Astrocyte of the cerebellum (primary cell): Measurements from ENCODE around the gene HOXA5.

Experiments
- DNase-seq: peaks from one replicate; pipeline ENCODE4 v3.0.0-alpha.2; 2011; ENCODE audit warnings: low read depth
- H3K4me3 ChIP-seq: 2 replicates; pipeline ENCODE4 v1.5.1; 2011; ENCODE audit warnings: mild to moderate bottlenecking, low read depth, low read length, moderate library complexity
- CTCF ChIP-seq: IDR thresholded peaks from 2 replicates; pipeline ENCODE4 v1.5.1; 2012; ENCODE audit warnings: low read length, low read depth, moderate library complexity, mild to moderate bottlenecking; ENCODE audit errors: missing control alignments
- in situ Hi-C: cut with HindIII; loops from 2 replicates; pipeline ENCODE4 v1.10.0; 2017; ENCODE audit warnings: low sequenced_read_pairs

The HOXA5 gene

GRCh38 chr7:27116031-27116961, 27.2 kb downstream of the HOXA5 start:
- no peak for TF ChIP-seq CTCF
- no peak for DNase-seq
- peak overlapping the region; percentile 76 for H3K4me3 ChIP-seq
- in situ Hi-C loops: loop anchor here (5.0 kb wide), 1 partner anchor 264 kb away; no protein-coding TSS in a partner anchor

DNA sequence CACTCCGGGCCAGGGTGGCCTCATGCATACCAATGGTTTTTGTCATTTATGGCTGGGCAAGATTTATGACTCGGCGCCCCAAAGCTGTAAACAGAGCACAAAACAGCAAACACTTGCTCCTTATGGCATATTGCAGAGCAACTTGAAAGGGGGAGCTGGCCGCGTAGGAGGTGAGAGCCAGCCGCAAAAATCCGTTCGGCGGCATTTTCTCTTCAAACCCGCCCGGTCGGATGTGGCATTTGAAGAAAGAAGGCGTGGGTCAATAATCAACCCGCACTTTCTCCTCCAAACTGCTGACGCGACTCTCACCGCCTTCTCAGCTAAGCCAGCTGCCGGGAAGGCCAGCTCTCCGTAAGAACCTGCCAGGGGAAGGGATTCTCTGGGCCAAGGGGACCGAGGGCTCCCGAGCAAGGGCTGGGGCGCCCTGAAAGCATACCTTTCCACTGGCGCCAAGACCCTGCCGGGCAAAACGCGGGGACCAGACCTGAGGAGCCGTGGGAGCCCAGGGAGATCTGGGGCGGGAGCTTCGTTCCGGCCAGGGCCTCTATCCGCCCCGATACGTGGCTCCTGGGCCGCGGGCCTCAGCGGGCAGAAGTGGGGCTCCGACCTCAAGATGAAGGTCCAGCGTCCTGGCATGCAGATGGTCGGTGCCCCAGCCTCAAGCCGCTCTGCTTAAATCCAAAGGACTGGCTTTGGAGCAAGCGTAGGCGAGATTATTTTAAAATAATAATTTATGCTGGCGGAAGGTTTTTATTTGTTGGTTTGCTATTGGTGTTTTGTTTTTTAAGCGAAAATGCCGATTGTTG, 28.1 kb downstream of the HOXA5 start:
- in situ Hi-C loops: loop anchor here (5.0 kb wide), 1 partner anchor 263 kb away; no protein-coding TSS in a partner anchor
- peak overlapping the region; percentile 76 for H3K4me3 ChIP-seq
- no peak for TF ChIP-seq CTCF
- DNase-seq: no peak

GRCh38 chr7:27114881-27115220, 28.6 kb downstream of the HOXA5 start:
- no peak for TF ChIP-seq CTCF
- H3K4me3 ChIP-seq: peak overlapping the region; percentile 76
- no peak for DNase-seq
- in situ Hi-C loops: loop anchor here (5.0 kb wide), 1 partner anchor 263 kb away; no protein-coding TSS in a partner anchor

DNA sequence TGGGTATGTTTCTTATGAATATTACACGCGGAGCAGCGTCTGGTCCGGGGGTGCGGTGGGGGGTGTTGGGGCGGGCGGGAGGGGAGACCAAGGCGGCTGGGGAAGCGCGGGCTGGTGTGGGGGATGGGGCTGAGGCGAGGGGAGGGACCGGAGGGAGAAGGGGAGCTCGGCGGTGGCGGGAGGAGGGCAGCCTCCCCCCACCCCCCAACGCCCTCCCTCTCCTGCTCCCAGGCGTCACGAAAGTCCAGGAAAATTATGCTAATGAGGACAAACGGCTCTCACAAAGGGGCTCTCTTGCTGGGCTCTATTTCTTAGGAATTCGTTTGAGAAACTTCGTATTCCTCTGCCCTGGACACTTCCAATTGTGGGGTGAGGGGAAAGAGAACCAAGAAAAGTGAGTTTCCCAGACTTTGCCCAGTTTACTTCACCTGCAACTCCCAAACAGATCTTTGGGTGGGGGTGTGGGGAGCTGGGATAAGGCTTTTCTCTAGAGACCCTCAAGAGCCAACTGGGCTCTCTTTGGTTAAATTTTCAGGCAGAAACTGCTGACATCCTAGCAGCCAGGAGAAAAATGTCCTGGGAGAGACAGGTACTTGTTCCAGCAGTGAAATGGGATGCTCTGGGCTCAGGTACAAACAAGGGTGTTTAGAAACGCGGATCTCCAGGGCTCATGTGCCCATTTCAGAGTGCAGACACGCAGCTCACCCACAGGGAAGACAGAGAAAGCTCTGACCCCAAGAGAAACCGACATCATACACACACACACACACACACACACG, 29.3 kb downstream of the HOXA5 start:
- TF ChIP-seq CTCF: no peak
- H3K4me3 ChIP-seq: peak overlapping the region; percentile 76
- in situ Hi-C loops: no loop called here
- no peak for DNase-seq

DNA sequence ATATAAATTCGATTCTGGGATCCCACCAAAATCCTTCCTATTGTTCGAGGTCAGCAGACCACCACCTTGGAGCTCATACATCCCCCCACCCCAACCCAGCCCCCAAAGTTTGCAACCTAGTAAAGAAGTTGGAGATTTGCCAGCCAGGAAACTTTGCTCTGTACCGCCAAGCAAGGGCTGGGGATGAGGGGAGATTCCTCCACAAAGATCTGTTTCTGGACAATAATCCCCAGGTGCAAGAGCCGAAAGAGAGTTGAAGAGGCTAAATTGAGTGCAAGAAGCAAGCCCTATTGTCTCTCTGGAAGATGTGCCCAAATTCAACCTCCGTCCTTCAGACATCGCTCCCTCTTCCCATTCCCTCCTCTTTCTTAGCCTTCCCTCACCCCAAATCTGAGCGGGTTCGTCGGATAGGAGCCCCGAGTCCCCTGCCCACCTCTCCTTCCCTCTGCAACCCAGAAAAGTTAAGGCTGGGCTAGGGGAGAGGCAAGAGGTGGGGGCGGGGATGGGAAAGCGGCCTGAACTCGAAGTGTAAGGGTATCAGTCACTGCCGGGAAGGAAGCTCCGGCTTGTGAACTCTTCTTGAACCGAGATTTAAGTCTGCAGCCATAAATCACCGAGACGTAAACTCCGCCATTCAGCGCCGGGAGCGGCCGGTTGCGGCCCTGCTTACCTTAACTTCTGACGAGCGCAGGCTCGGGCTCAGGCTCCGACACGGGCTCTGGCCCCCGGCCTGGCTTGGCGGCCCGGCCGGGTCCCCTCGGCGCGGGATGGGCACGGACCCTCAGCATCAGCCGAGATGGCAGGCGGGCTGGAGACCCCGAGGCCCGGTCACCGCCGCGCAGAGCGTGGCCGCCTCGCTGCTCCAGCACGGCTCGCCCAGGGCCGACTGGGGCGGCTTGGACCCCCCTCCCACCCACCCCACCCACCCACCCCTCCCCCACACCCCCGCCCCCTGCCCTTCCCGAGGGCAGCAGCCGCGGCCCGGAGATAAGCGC, 30.2 kb downstream of the HOXA5 start:
- in situ Hi-C loops: no loop called here
- DNase-seq: no peak
- H3K4me3 ChIP-seq: peak overlapping the region; percentile 76
- no peak for TF ChIP-seq CTCF
